ENCODE results near the gene SNX25. TPM values are rescaled to one million over a fixed set of nuclear protein-coding genes. Genes with fewer than 3 reads are reported as not detected.

The SNX25 gene
- total RNA-seq, 1 experiment from 2014 or later: 3.5 TPM

- Histone ChIP-seq H3K27me3 (replicated peaks; ENCODE audit: insufficient read depth, low read depth, low read length, poor library complexity) (no peaks in the 10 kb centered on the region), H3K9me3 (ENCODE audit: low read depth, low read length, poor library complexity, severe bottlenecking) (no peaks in the 10 kb centered on the region), H3K27ac (ENCODE audit: low read depth, low read length, poor library complexity, severe bottlenecking) (no peak overlapping the region), H3K4me1 (ENCODE audit: insufficient read depth, low read length, poor library complexity, severe bottlenecking) (no peaks in the 10 kb centered on the region), H3K4me3 (ENCODE audit: low read depth, low read length, poor library complexity, severe bottlenecking) (no peak overlapping the region), H3K36me3 (ENCODE audit: insufficient read depth, low read length, poor library complexity, severe bottlenecking) (no peaks in the 10 kb centered on the region)
- no peak for TF ChIP-seq EZH2 (IDR thresholded peaks at IDR 0.05; ENCODE audit: borderline replicate concordance, low read depth, low read length, poor library complexity, severe bottlenecking)
- TF ChIP-seq, protein P1, sequence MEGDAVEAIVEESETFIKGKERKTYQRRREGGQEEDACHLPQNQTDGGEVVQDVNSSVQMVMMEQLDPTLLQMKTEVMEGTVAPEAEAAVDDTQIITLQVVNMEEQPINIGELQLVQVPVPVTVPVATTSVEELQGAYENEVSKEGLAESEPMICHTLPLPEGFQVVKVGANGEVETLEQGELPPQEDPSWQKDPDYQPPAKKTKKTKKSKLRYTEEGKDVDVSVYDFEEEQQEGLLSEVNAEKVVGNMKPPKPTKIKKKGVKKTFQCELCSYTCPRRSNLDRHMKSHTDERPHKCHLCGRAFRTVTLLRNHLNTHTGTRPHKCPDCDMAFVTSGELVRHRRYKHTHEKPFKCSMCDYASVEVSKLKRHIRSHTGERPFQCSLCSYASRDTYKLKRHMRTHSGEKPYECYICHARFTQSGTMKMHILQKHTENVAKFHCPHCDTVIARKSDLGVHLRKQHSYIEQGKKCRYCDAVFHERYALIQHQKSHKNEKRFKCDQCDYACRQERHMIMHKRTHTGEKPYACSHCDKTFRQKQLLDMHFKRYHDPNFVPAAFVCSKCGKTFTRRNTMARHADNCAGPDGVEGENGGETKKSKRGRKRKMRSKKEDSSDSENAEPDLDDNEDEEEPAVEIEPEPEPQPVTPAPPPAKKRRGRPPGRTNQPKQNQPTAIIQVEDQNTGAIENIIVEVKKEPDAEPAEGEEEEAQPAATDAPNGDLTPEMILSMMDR (conservative IDR thresholded peaks at IDR 0.05; ENCODE audit: low read depth, low read length): no peak
- intact Hi-C loops (cut with micrococcal nuclease; ENCODE audit: unreplicated experiment): loop anchor here (5.0 kb wide), 1 partner anchor 90 kb away; no protein-coding TSS in a partner anchor
- DNase-seq (ENCODE audit: low spot score): no peak
- POLR2A ChIA-PET (ENCODE audit: low non-redundant PET): no interaction called here
- no TSS peak for BruUV-seq (replicated peaks)
- CTCF ChIA-PET: no interaction called here
Measured at GRCh38 chr4:185307136-185307950, 97.9 kb downstream of the SNX25 start.

DNA sequence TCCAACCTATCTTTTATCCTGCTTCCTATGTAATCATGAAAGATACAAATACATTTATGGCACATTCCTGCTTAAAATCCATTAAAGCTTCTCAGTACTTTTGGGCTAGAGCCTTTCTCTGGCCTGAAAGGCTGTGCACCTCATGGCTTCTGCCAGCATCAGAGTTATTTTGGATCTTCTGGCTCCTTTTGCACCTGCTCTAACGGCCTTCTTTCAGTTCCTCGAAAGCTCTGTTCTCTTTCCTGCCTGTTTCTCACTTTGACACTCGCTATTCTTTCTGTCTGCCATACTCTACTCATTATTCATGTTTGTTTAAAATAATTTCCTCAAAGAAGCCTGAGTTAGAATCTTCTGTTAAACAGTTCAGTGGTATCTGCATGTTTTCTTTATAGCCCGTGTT, 100.4 kb downstream of the SNX25 start:
- intact Hi-C loops (cut with micrococcal nuclease; ENCODE audit: unreplicated experiment): loop anchor here (5.0 kb wide), 1 partner anchor 92 kb away; no protein-coding TSS in a partner anchor
- POLR2A ChIA-PET (ENCODE audit: low non-redundant PET): no interaction called here

GRCh38 chr4:185311113-185311888, 101.9 kb downstream of the SNX25 start:
- H3K4me1 ChIP-seq (ENCODE audit: insufficient read depth, low read length, poor library complexity, severe bottlenecking): no peaks in the 10 kb centered on the region
- CTCF ChIA-PET: interaction anchor here (0.6 kb wide), 1 partner anchor 119 kb away, joined by 3 read pairs; no protein-coding TSS in a partner anchor
- H3K4me3 ChIP-seq (ENCODE audit: low read depth, low read length, poor library complexity, severe bottlenecking): no peak overlapping the region
- DNase-seq (ENCODE audit: low spot score): no peak
- BruUV-seq (replicated peaks): no TSS peak
- no peaks in the 10 kb centered on the region for H3K27me3 ChIP-seq (replicated peaks; ENCODE audit: insufficient read depth, low read depth, low read length, poor library complexity)
- intact Hi-C loops (cut with micrococcal nuclease; ENCODE audit: unreplicated experiment): no loop called here
- H3K36me3 ChIP-seq (ENCODE audit: insufficient read depth, low read length, poor library complexity, severe bottlenecking): no peaks in the 10 kb centered on the region
- TF ChIP-seq, protein P1 (conservative IDR thresholded peaks at IDR 0.05; ENCODE audit: low read depth, low read length): no peak
- POLR2A ChIA-PET (ENCODE audit: low non-redundant PET): no interaction called here
- H3K9me3 ChIP-seq (ENCODE audit: low read depth, low read length, poor library complexity, severe bottlenecking): no peaks in the 10 kb centered on the region
- no peak overlapping the region for H3K27ac ChIP-seq (ENCODE audit: low read depth, low read length, poor library complexity, severe bottlenecking)

More for the DNA sequence above, 100.4 kb downstream of the SNX25 start:
- no peaks in the 10 kb centered on the region for H3K4me1 ChIP-seq (ENCODE audit: insufficient read depth, low read length, poor library complexity, severe bottlenecking)
- CTCF ChIA-PET: no interaction called here
- H3K36me3 ChIP-seq (ENCODE audit: insufficient read depth, low read length, poor library complexity, severe bottlenecking): no peaks in the 10 kb centered on the region
- no peaks in the 10 kb centered on the region for H3K9me3 ChIP-seq (ENCODE audit: low read depth, low read length, poor library complexity, severe bottlenecking)
- H3K27ac ChIP-seq (ENCODE audit: low read depth, low read length, poor library complexity, severe bottlenecking): no peak overlapping the region
- DNase-seq (ENCODE audit: low spot score): no peak
- BruUV-seq (replicated peaks): no TSS peak
- TF ChIP-seq, protein P1 (conservative IDR thresholded peaks at IDR 0.05; ENCODE audit: low read depth, low read length): no peak
- no peak for TF ChIP-seq EZH2 (IDR thresholded peaks at IDR 0.05; ENCODE audit: borderline replicate concordance, low read depth, low read length, poor library complexity, severe bottlenecking)
- no peak overlapping the region for H3K4me3 ChIP-seq (ENCODE audit: low read depth, low read length, poor library complexity, severe bottlenecking)
- H3K27me3 ChIP-seq (replicated peaks; ENCODE audit: insufficient read depth, low read depth, low read length, poor library complexity): no peaks in the 10 kb centered on the region

Measured in A673 (cell line).